ENCODE data around the gene HOXA5. TPM values are rescaled to one million over a fixed set of nuclear protein-coding genes. Genes with fewer than 3 reads are reported as not detected.

HOXA5 gene
- total and polyA plus RNA-seq, 10 of the 15 experiments (the other 5 are each of a cell fraction or from before 2014, with no cell fraction given): 0.05 to 0.13 TPM; not detected in 8

DNA sequence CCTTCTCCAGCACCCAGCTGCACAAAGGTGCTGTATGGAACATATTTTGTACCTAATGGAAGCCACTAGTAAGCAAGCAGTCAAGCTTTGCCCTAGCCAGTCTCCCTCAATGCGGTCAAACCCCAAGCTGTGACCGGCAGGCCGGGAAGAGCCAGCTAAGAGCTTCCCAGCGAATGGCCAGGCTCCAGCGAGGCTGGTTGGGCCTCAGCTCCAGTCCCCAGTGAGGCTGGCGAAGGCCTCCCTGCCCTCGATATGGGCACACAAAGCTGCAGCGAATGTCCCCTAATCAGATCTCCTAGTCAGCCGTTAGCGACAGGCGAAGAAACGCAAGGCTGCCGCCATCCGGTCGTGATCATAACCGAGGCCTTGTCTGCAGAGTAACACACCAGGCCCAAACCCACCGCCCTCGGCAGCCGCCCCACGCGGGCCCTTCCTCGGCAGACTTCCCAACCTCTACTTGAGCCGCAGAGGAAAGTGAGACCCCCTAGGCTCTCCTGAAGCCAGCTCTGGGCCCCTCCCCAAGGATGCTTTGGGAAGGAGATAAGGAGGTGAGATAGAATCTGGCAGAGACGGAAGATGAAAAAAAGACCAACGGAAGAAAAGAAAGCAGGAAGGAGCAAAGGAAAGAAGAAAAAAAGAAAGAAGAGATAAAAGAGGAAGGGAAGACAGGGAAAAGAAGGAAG is 24.9 kb upstream of the HOXA5 start:
- H3K27me3 ChIP-seq (replicated peaks in 1 of 2; ENCODE audit: control insufficient read depth in 2 of 2, insufficient read depth in 2 of 2, low read length in 1 of 2): peaks cover 31 to 49% of the 10 kb centered on the region in 2 experiments
- in situ Hi-C loops (cut with MboI): loop anchor here (25.0 kb wide), 1 partner anchor 1081 kb away; no protein-coding TSS in a partner anchor
- RAD21 ChIA-PET (ENCODE audit: unreplicated experiment): no interaction called here
- POLR2A ChIA-PET: interaction anchor here (0.6 kb wide), 1 partner anchor 275 kb away, joined by 3 read pairs; no protein-coding TSS in a partner anchor
- no peaks in the 10 kb centered on the region for H3K79me2 ChIP-seq (ENCODE audit: control insufficient read depth, insufficient read depth, low read length)
- no peak overlapping the region for H3K4me2 ChIP-seq (ENCODE audit: control insufficient read depth, insufficient read depth)
- no peak overlapping the region for H3K27ac ChIP-seq (ENCODE audit: control insufficient read depth, insufficient read depth)
- H4K20me1 ChIP-seq (ENCODE audit: control insufficient read depth, insufficient read depth): no peaks in the 10 kb centered on the region
- no peak for FAIRE-seq
- 31% methylated on average over 25 of the region's 25 CpGs for WGBS (ENCODE audit: insufficient coverage, insufficient replicate concordance, low lambda C conversion rate, missing lambda C conversion rate)
- no peak for ATAC-seq
- SMC1A ChIA-PET (ENCODE audit: uncharacterized antibody, unreplicated experiment): no interaction called here
- intact Hi-C loops (cut with micrococcal nuclease; ENCODE audit: unreplicated experiment): no loop called here
- no peak for DNase-seq (ENCODE audit: low read depth, low spot score)
- H3K36me3 ChIP-seq (ENCODE audit: control insufficient read depth in 2 of 2, insufficient read depth in 2 of 2, low read length in 1 of 2): no peaks in the 10 kb centered on the region; a peak in 1 of 4 replicates
- CTCF ChIA-PET: no interaction called here
- no peak overlapping the region for H2AFZ ChIP-seq (ENCODE audit: control insufficient read depth, low read depth, low read length)
- H3K9ac ChIP-seq (ENCODE audit: control insufficient read depth, insufficient read depth, low read length): no peak overlapping the region
- H3K9me3 ChIP-seq (replicated peaks; ENCODE audit: control insufficient read depth, insufficient read depth, low read length): peaks cover 2% of the 10 kb centered on the region; the same call in 1 of the 3 replicates
- BruUV-seq (replicated peaks): no TSS peak
- H3K4me3 ChIP-seq: no peak overlapping the region
- H3K4me1 ChIP-seq (ENCODE audit: control insufficient read depth, insufficient read depth, low read length): no peaks in the 10 kb centered on the region
- TF ChIP-seq SUZ12 (IDR thresholded peaks at IDR 0.05; ENCODE audit: unreplicated experiment) (no peak), CEBPB (IDR thresholded peaks at IDR 0.05; ENCODE audit: borderline replicate concordance in 1 of 2, low read depth in 2 of 2, low read length in 2 of 2) (no peak), NRF1 (conservative IDR thresholded peaks at IDR 0.05; ENCODE audit: low read depth, low read length) (no peak), PAX5 (IDR thresholded peaks at IDR 0.05; ENCODE audit: borderline replicate concordance, low read depth, low read length) (no peak), BCL3 (IDR thresholded peaks at IDR 0.05; ENCODE audit: borderline replicate concordance, insufficient read depth, low read depth, low read length, poor library complexity, severe bottlenecking) (no peak), CREM (IDR thresholded peaks at IDR 0.05; ENCODE audit: low read depth) (no peak), ETV6 (conservative IDR thresholded peaks at IDR 0.05 in 1 of 2, IDR thresholded peaks at IDR 0.05 in 1 of 2; ENCODE audit: borderline replicate concordance in 1 of 2, low read depth in 1 of 2) (no peak), HCFC1 (IDR thresholded peaks at IDR 0.05; ENCODE audit: low read length) (no peak), MEF2B (IDR thresholded peaks at IDR 0.05; ENCODE audit: partially characterized antibody, poor library complexity, severe bottlenecking) (no peak), MTA3 (IDR thresholded peaks at IDR 0.05; ENCODE audit: borderline replicate concordance, low read length) (no peak), YY1 (IDR thresholded peaks at IDR 0.05; ENCODE audit: low read depth, low read length) (no peak), SMAD1 (IDR thresholded peaks at IDR 0.05; ENCODE audit: low read depth, partially characterized antibody) (no peak), SIX5 (IDR thresholded peaks at IDR 0.05; ENCODE audit: low read depth, low read length, severe bottlenecking) (no peak), E4F1 (IDR thresholded peaks at IDR 0.05; ENCODE audit: borderline replicate concordance, partially characterized antibody) (no peak), SIN3A (IDR thresholded peaks at IDR 0.05; ENCODE audit: low read depth, low read length) (no peak)
